Body of pancreas (tissue), 4 donors: ENCODE data around the gene ZNF180. TPM values are rescaled to one million over a fixed set of nuclear protein-coding genes. Genes with fewer than 3 reads are reported as not detected.

Experiments used
- ATAC-seq: fragments of 150-250 bp; one replicate; pipeline ENCODE4 v1.9.1; 2016
- DNase-seq, 4 donors: peaks; one replicate each; pipeline ENCODE4 v3.0.0-alpha.2; 2019
- H3K27ac ChIP-seq, 4 donors: fragments of 200-600 bp; sonication (generic); 1 replicate in 3 of 4; 2 replicates in 1 of 4; pipeline versions ENCODE4 v1.5.1 to v1.6.1; 2016 to 2019; ENCODE audit warnings: mild to moderate bottlenecking in 1 of 4, mixed read lengths in 1 of 4, moderate library complexity in 1 of 4
- H3K27me3 ChIP-seq, 2 donors: fragments of 200-600 bp; sonication (generic); one replicate each; pipeline ENCODE4 v1.6.0; 2016; ENCODE audit warnings: mild to moderate bottlenecking in 1 of 2
- H3K36me3 ChIP-seq, 2 donors: fragments of 200-600 bp; sonication (generic); replicated peaks in 1 of 2; 2 replicates each; pipeline ENCODE4 v1.5.1; 2016; ENCODE audit warnings: low read depth in 2 of 2; ENCODE audit not compliant: insufficient read depth in 1 of 2
- H3K4me1 ChIP-seq: fragments of 200-600 bp; sonication (generic); one replicate; pipeline ENCODE4 v1.6.0; 2016
- H3K4me3 ChIP-seq, 2 donors: fragments of 200-600 bp; sonication (generic); 1 replicate in 1 of 2; 2 replicates in 1 of 2; pipeline ENCODE4 v1.5.1; 2016 to 2019
- H3K9me3 ChIP-seq, 3 donors: fragments of 200-600 bp; sonication (generic); 1 replicate in 2 of 3; 2 replicates in 1 of 3; pipeline ENCODE4 v1.5.1; 2016
- POLR2A ChIP-seq, 3 donors: fragments of 450-650 bp; IDR thresholded peaks; one replicate each; pipeline ENCODE4 v1.6.1; 2016; ENCODE audit warnings: antibody characterized with exemption in 3 of 3, mild to moderate bottlenecking in 2 of 3
- WGBS, 2 donors: methylation state at CpG; one replicate each; pipeline ENCODE4 v1.1.5; 2017; 5-methylcytosine and 5-hydroxymethylcytosine counted together
- intact Hi-C: fragments of 100-400 bp; cut with DNase I; formaldehyde crosslinking; loops from one replicate; pipeline ENCODE4 v1.15.1; 2023
- total RNA-seq, 2 donors: library from RNA; depleted of rRNA; stranded (reverse); fragments of >200 nt; gene quantifications; one replicate each; pipeline ENCODE4 v1.1.0, GENCODE V29; 2016
- TF ChIP-seq, protein P1 (sequence below), 7 experiments: fragments of 450-650 bp in 4 of 7; fragments of 200-600 bp in 3 of 7; sonication (generic) in 3 of 7; IDR thresholded peaks; one replicate each; pipeline ENCODE4 v1.5.1; 2016 to 2019; ENCODE audit warnings: antibody characterized with exemption in 7 of 7

Gene ZNF180
- total RNA-seq, 2 donors from 2014 or later: 2.6 to 12.2 TPM

DNA sequence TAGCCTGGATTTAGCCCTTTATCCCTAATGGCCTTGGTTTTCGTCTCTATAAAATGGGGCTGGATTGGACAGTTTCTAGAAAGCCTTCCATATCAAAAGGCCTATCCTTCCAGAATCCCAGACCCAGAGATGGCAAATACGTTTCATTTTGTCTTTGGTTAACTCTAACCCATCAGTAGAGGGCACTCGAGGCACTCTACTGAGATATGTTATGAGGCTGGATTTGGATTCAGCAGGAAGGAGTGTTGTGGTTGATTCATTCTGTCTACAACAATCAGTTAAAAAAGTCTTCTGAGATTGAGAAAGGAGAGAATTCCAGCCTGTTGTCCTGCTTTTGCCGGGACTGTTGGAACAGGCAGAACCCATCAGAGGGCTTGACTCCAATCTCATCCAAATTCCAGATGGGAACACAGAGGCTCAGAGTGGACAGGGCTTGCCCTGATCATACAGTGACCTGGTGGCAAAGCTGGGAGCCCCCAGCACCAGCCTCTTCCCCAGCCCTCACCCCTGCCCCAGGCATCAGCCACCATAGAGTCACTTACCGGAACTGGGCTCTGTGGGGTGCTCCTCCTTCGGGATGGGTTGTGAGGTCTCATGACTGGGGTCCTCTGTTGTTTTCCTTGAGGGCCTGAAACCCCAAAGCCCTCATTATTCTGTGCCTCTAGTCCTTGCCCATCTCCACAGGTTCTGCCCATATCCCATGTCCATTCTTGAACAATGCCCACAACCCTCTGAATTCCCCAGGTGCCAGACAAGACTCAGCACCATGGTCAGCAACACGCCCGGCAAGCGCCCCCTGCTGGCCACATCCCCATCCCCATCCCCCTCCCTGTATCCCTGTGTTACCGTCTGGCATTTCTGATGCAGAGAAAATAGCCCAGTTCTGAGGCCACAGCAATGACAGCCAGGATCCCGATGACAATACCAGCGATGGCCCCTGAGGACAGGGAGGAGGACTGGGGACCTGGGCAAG lies 12.3 kb upstream of the ZNF180 start:
- Histone ChIP-seq H3K9me3 (no peaks in the 10 kb centered on the region), H3K4me3 (no peak overlapping the region), H3K27ac (no peak overlapping the region), H3K27me3 (no peaks in the 10 kb centered on the region), H3K4me1 (no peaks in the 10 kb centered on the region), H3K36me3 (no peaks in the 10 kb centered on the region)
- intact Hi-C loops: no loop called here
- ATAC-seq: no peak
- TF ChIP-seq, protein P1, sequence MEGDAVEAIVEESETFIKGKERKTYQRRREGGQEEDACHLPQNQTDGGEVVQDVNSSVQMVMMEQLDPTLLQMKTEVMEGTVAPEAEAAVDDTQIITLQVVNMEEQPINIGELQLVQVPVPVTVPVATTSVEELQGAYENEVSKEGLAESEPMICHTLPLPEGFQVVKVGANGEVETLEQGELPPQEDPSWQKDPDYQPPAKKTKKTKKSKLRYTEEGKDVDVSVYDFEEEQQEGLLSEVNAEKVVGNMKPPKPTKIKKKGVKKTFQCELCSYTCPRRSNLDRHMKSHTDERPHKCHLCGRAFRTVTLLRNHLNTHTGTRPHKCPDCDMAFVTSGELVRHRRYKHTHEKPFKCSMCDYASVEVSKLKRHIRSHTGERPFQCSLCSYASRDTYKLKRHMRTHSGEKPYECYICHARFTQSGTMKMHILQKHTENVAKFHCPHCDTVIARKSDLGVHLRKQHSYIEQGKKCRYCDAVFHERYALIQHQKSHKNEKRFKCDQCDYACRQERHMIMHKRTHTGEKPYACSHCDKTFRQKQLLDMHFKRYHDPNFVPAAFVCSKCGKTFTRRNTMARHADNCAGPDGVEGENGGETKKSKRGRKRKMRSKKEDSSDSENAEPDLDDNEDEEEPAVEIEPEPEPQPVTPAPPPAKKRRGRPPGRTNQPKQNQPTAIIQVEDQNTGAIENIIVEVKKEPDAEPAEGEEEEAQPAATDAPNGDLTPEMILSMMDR (IDR thresholded peaks at IDR 0.05): peak in 1 of 7 experiments; percentile 10
- no peak for TF ChIP-seq POLR2A (IDR thresholded peaks at IDR 0.05)
- DNase-seq: no peak
- WGBS, 2 donors: 22 to 27% methylated on average over 12 of the region's 12 CpGs

DNA sequence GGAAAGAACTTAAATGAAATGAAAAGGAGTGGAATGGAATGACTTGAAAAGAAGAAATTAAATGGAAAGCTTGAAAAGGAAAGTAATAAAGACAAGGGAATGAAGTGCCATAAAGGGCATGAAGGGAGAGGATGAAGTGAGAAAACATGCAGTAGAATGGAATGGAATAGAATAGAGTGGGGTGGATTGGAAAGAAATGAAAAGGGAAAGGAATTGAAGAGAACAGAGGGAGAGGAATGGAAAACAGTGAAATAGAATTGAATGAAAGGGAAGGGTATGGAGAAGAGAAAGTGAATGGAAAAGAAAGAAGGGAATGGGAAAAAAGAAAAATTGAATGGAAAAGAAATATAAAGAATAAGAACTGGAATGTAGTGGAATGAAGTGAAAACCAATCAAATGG lies 9.2 kb upstream of the ZNF180 start:
- TF ChIP-seq, protein P1 (IDR thresholded peaks at IDR 0.05): no peak
- TF ChIP-seq POLR2A (IDR thresholded peaks at IDR 0.05): no peak
- Histone ChIP-seq H3K27ac (no peak overlapping the region), H3K4me1 (no peaks in the 10 kb centered on the region), H3K9me3 (peaks cover 0 to 6% (median 0%) of the 10 kb centered on the region in 3 donors), H3K36me3 (no peaks in the 10 kb centered on the region), H3K27me3 (peaks cover 0 to 3% of the 10 kb centered on the region in 2 donors), H3K4me3 (no peak overlapping the region)
- intact Hi-C loops: no loop called here
- ATAC-seq: no peak
- DNase-seq: no peak

DNA sequence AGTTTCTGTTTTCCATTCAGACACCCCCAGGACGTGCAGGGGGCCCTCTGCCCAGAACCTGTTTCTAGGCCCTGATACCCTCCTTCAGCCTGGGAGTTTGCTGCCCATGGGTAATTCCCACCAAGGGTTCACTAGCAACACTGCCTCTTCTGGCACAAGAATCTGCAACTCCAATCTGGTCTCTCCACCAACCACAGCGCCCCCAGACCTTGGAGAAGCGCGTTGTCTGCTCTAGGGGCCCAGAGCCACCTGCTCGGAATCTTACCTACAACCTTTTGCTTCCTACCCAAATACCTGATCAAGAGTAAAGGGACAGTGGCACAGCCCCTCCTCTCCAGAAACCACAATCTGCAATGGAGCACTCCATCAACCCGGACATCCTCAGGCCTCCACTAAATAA lies 763 bp downstream of the ZNF180 start:
- TF ChIP-seq POLR2A (IDR thresholded peaks at IDR 0.05): no peak
- Histone ChIP-seq H3K36me3 (peaks cover 13 to 15% of the 10 kb centered on the region in 2 donors), H3K27me3 (no peaks in the 10 kb centered on the region), H3K9me3 (peaks cover 0 to 30% (median 0%) of the 10 kb centered on the region in 3 donors), H3K4me1 (peaks cover 23% of the 10 kb centered on the region), H3K27ac (peak overlapping the region in 1 of 4 donors; percentile 91), H3K4me3 (peak overlapping the region; percentile 61 to 83)
- intact Hi-C loops: no loop called here
- ATAC-seq: no peak
- DNase-seq: no peak
- WGBS, 2 donors: 13 to 17% methylated on average over 6 of the region's 6 CpGs

DNA sequence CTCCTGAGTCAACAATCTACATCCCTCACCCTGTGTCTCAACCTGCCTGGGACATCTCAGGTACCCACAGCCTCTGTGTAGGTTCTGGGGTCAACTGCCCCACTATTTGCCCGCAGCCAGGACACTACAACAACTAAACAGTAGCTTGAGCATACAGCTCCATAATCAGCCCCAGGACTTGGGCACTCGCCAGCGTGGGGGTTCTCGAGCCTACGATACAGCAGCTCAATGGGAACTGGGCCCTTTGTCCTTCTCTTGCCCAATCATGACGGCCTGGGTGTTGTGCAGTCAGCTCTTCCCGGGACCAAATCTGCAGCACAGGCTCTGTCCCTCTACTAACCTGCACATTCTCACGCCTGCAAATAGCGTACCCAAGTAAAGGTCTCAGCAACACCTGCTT lies 1.3 kb downstream of the ZNF180 start:
- WGBS, 2 donors: 92% methylated on average over 6 to 9 of the region's 9 CpGs
- H3K9me3 ChIP-seq: peaks cover 0 to 33% (median 0%) of the 10 kb centered on the region in 3 donors

DNA sequence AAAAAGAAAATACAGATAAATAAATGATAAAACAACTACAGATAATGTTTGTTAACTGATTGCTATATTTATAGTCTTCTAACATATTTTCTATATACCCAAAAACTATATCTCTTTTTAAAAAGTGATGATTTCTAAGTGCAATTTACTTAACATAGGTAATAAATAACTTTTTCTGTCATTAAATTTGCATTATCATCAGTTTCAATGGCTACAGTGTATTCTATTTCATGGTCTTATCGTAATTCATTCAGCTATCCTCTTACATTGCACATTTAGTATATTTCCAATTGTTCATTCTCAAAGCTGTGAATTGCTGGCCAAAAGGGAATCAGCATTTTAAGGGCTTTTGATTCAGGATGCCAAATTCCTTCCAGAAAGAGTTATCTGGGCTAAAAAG lies 3.6 kb downstream of the ZNF180 start:
- TF ChIP-seq, protein P1 (IDR thresholded peaks at IDR 0.05): no peak
- TF ChIP-seq POLR2A (IDR thresholded peaks at IDR 0.05): no peak
- Histone ChIP-seq H3K4me3 (no peak overlapping the region), H3K36me3 (peaks cover 24 to 40% of the 10 kb centered on the region in 2 donors), H3K27ac (no peak overlapping the region), H3K9me3 (peaks cover 0 to 54% (median 0%) of the 10 kb centered on the region in 3 donors), H3K27me3 (no peaks in the 10 kb centered on the region), H3K4me1 (peaks cover 23% of the 10 kb centered on the region)
- no peak for DNase-seq
- no peak for ATAC-seq
- 100% methylated on average over 1 of the region's 1 CpG for WGBS, 2 donors
- intact Hi-C loops: no loop called here

More for the DNA sequence above, 1.3 kb downstream of the ZNF180 start:
- ATAC-seq (no peak), DNase-seq (no peak)
- no peaks in the 10 kb centered on the region for H3K27me3 ChIP-seq
- no peak overlapping the region for H3K4me3 ChIP-seq
- intact Hi-C loops: no loop called here
- H3K27ac ChIP-seq: no peak overlapping the region
- H3K4me1 ChIP-seq: peaks cover 23% of the 10 kb centered on the region
- H3K36me3 ChIP-seq: peaks cover 14 to 20% of the 10 kb centered on the region in 2 donors
- TF ChIP-seq, protein P1 (IDR thresholded peaks at IDR 0.05): no peak
- TF ChIP-seq POLR2A (IDR thresholded peaks at IDR 0.05): no peak
